Measurements from ENCODE around the gene DUSP3. TPM values are rescaled to one million over a fixed set of nuclear protein-coding genes. Genes with fewer than 3 reads are reported as not detected.

The DUSP3 gene
- total and polyA plus RNA-seq, 5 donors from 2014 or later: 4.6 to 9.8 (median 6.3) TPM

- peaks cover 6% of the 10 kb centered on the region for H3K27me3 Mint-ChIP-seq
- Histone ChIP-seq H3K27me3 (ENCODE audit: control insufficient read depth, insufficient read depth, low read length) (no peaks in the 10 kb centered on the region), H3K9me3 (ENCODE audit: control insufficient read depth in 2 of 2, low read length in 2 of 2) (no peaks in the 10 kb centered on the region), H3K36me3 (ENCODE audit: control insufficient read depth, insufficient read depth, low read length) (no peaks in the 10 kb centered on the region), H3K4me1 (ENCODE audit: control insufficient read depth, insufficient read depth, low read length, poor library complexity, severe bottlenecking) (no peaks in the 10 kb centered on the region), H3K27ac (ENCODE audit: insufficient read depth, low read length, poor library complexity, severe bottlenecking) (no peak overlapping the region), H3K4me3 (ENCODE audit: low read depth, low read length) (no peak overlapping the region)
- no peak overlapping the region for H3K4me3 Mint-ChIP-seq
- H3K27ac Mint-ChIP-seq: no peak overlapping the region
- no peaks in the 10 kb centered on the region for H3K4me1 Mint-ChIP-seq
- no peaks in the 10 kb centered on the region for H3K9me3 Mint-ChIP-seq
- ATAC-seq (ENCODE audit: low read depth in 2 of 2) (no peak), DNase-seq (no peak)
- no peaks in the 10 kb centered on the region for H3K36me3 Mint-ChIP-seq
Measured at GRCh38 chr17:43818966-43819365, 40.2 kb upstream of the DUSP3 start.

- Histone ChIP-seq H3K27me3 (ENCODE audit: control insufficient read depth, insufficient read depth, low read length) (no peaks in the 10 kb centered on the region), H3K9me3 (ENCODE audit: control insufficient read depth in 2 of 2, low read length in 2 of 2) (no peaks in the 10 kb centered on the region), H3K4me1 (ENCODE audit: control insufficient read depth, insufficient read depth, low read length, poor library complexity, severe bottlenecking) (no peaks in the 10 kb centered on the region), H3K27ac (ENCODE audit: insufficient read depth, low read length, poor library complexity, severe bottlenecking) (no peak overlapping the region), H3K4me3 (ENCODE audit: low read depth, low read length) (no peak overlapping the region), H3K36me3 (ENCODE audit: control insufficient read depth, insufficient read depth, low read length) (no peaks in the 10 kb centered on the region)
- Mint-ChIP-seq H3K27me3 (peaks cover 7% of the 10 kb centered on the region), H3K4me3 (no peak overlapping the region), H3K27ac (no peak overlapping the region), H3K4me1 (no peaks in the 10 kb centered on the region), H3K36me3 (no peaks in the 10 kb centered on the region), H3K9me3 (no peaks in the 10 kb centered on the region)
- no peak for ATAC-seq (ENCODE audit: low read depth in 2 of 2)
- no peak for DNase-seq
Measured at GRCh38 chr17:43817826-43818225, 39.0 kb upstream of the DUSP3 start.

GRCh38 chr17:43816336-43817320 lies 37.9 kb upstream of the DUSP3 start:
- Mint-ChIP-seq H3K4me3 (no peak overlapping the region), H3K27ac (no peak overlapping the region), H3K36me3 (no peaks in the 10 kb centered on the region), H3K27me3 (peaks cover 18% of the 10 kb centered on the region), H3K9me3 (no peaks in the 10 kb centered on the region), H3K4me1 (no peaks in the 10 kb centered on the region)
- ATAC-seq (ENCODE audit: low read depth in 2 of 2) (no peak), DNase-seq (no peak)
- Histone ChIP-seq H3K9me3 (ENCODE audit: control insufficient read depth in 2 of 2, low read length in 2 of 2) (no peaks in the 10 kb centered on the region), H3K27ac (ENCODE audit: insufficient read depth, low read length, poor library complexity, severe bottlenecking) (no peak overlapping the region), H3K4me3 (ENCODE audit: low read depth, low read length) (no peak overlapping the region), H3K36me3 (ENCODE audit: control insufficient read depth, insufficient read depth, low read length) (no peaks in the 10 kb centered on the region), H3K27me3 (ENCODE audit: control insufficient read depth, insufficient read depth, low read length) (peaks cover 2% of the 10 kb centered on the region), H3K4me1 (ENCODE audit: control insufficient read depth, insufficient read depth, low read length, poor library complexity, severe bottlenecking) (no peaks in the 10 kb centered on the region)

GRCh38 chr17:43814714-43815113 lies 35.9 kb upstream of the DUSP3 start:
- H3K4me1 ChIP-seq (ENCODE audit: control insufficient read depth, insufficient read depth, low read length, poor library complexity, severe bottlenecking): no peaks in the 10 kb centered on the region
- peaks cover 21% of the 10 kb centered on the region for H3K27me3 Mint-ChIP-seq
- H3K36me3 ChIP-seq (ENCODE audit: control insufficient read depth, insufficient read depth, low read length): no peaks in the 10 kb centered on the region
- H3K4me3 Mint-ChIP-seq: no peak overlapping the region
- DNase-seq (no peak), ATAC-seq (ENCODE audit: low read depth in 2 of 2) (no peak)
- no peak overlapping the region for H3K27ac Mint-ChIP-seq
- no peaks in the 10 kb centered on the region for H3K4me1 Mint-ChIP-seq
- H3K36me3 Mint-ChIP-seq: no peaks in the 10 kb centered on the region
- H3K4me3 ChIP-seq (ENCODE audit: low read depth, low read length): no peak overlapping the region
- H3K27me3 ChIP-seq (ENCODE audit: control insufficient read depth, insufficient read depth, low read length): peaks cover 4% of the 10 kb centered on the region
- no peaks in the 10 kb centered on the region for H3K9me3 Mint-ChIP-seq
- no peaks in the 10 kb centered on the region for H3K9me3 ChIP-seq (ENCODE audit: control insufficient read depth in 2 of 2, low read length in 2 of 2)
- H3K27ac ChIP-seq (ENCODE audit: insufficient read depth, low read length, poor library complexity, severe bottlenecking): no peak overlapping the region

GRCh38 chr17:43814026-43814425 lies 35.2 kb upstream of the DUSP3 start:
- H3K4me1 Mint-ChIP-seq: no peaks in the 10 kb centered on the region

GRCh38 chr17:43813386-43813785 lies 34.6 kb upstream of the DUSP3 start:
- H3K9me3 ChIP-seq (ENCODE audit: control insufficient read depth in 2 of 2, low read length in 2 of 2): no peaks in the 10 kb centered on the region
- ATAC-seq (ENCODE audit: low read depth in 2 of 2) (no peak), DNase-seq (no peak)
- H3K4me3 ChIP-seq (ENCODE audit: low read depth, low read length): no peak overlapping the region
- Mint-ChIP-seq H3K9me3 (no peaks in the 10 kb centered on the region), H3K4me1 (no peaks in the 10 kb centered on the region), H3K36me3 (no peaks in the 10 kb centered on the region), H3K27me3 (peaks cover 21% of the 10 kb centered on the region), H3K4me3 (no peak overlapping the region), H3K27ac (no peak overlapping the region)
- no peak overlapping the region for H3K27ac ChIP-seq (ENCODE audit: insufficient read depth, low read length, poor library complexity, severe bottlenecking)
- no peaks in the 10 kb centered on the region for H3K4me1 ChIP-seq (ENCODE audit: control insufficient read depth, insufficient read depth, low read length, poor library complexity, severe bottlenecking)
- H3K27me3 ChIP-seq (ENCODE audit: control insufficient read depth, insufficient read depth, low read length): peaks cover 4% of the 10 kb centered on the region
- no peaks in the 10 kb centered on the region for H3K36me3 ChIP-seq (ENCODE audit: control insufficient read depth, insufficient read depth, low read length)

More at GRCh38 chr17:43814026-43814425, 35.2 kb upstream of the DUSP3 start:
- no peak overlapping the region for H3K27ac Mint-ChIP-seq
- no peaks in the 10 kb centered on the region for H3K9me3 ChIP-seq (ENCODE audit: control insufficient read depth in 2 of 2, low read length in 2 of 2)
- DNase-seq (no peak), ATAC-seq (ENCODE audit: low read depth in 2 of 2) (no peak)
- no peaks in the 10 kb centered on the region for H3K36me3 ChIP-seq (ENCODE audit: control insufficient read depth, insufficient read depth, low read length)
- peaks cover 21% of the 10 kb centered on the region for H3K27me3 Mint-ChIP-seq
- no peaks in the 10 kb centered on the region for H3K36me3 Mint-ChIP-seq
- H3K27ac ChIP-seq (ENCODE audit: insufficient read depth, low read length, poor library complexity, severe bottlenecking): no peak overlapping the region
- H3K4me3 Mint-ChIP-seq: no peak overlapping the region
- H3K27me3 ChIP-seq (ENCODE audit: control insufficient read depth, insufficient read depth, low read length): peaks cover 4% of the 10 kb centered on the region
- no peaks in the 10 kb centered on the region for H3K4me1 ChIP-seq (ENCODE audit: control insufficient read depth, insufficient read depth, low read length, poor library complexity, severe bottlenecking)
- H3K9me3 Mint-ChIP-seq: no peaks in the 10 kb centered on the region
- no peak overlapping the region for H3K4me3 ChIP-seq (ENCODE audit: low read depth, low read length)

GRCh38 chr17:43812396-43813265 lies 33.9 kb upstream of the DUSP3 start:
- no peaks in the 10 kb centered on the region for H3K9me3 Mint-ChIP-seq
- H3K27me3 Mint-ChIP-seq: peaks cover 21% of the 10 kb centered on the region
- no peak overlapping the region for H3K27ac Mint-ChIP-seq
- H3K4me1 Mint-ChIP-seq: no peaks in the 10 kb centered on the region
- no peak for ATAC-seq (ENCODE audit: low read depth in 2 of 2)
- H3K4me3 Mint-ChIP-seq: no peak overlapping the region
- H3K9me3 ChIP-seq (ENCODE audit: control insufficient read depth in 2 of 2, low read length in 2 of 2): no peaks in the 10 kb centered on the region
- H3K27me3 ChIP-seq (ENCODE audit: control insufficient read depth, insufficient read depth, low read length): peaks cover 6% of the 10 kb centered on the region
- H3K4me1 ChIP-seq (ENCODE audit: control insufficient read depth, insufficient read depth, low read length, poor library complexity, severe bottlenecking): no peaks in the 10 kb centered on the region
- H3K4me3 ChIP-seq (ENCODE audit: low read depth, low read length): no peak overlapping the region
- no peak for DNase-seq
- no peaks in the 10 kb centered on the region for H3K36me3 Mint-ChIP-seq
- H3K27ac ChIP-seq (ENCODE audit: insufficient read depth, low read length, poor library complexity, severe bottlenecking): no peak overlapping the region
- H3K36me3 ChIP-seq (ENCODE audit: control insufficient read depth, insufficient read depth, low read length): no peaks in the 10 kb centered on the region

All from CD4-positive, CD25-positive, alpha-beta regulatory T cell (primary cell).